Heart right ventricle (tissue), 16 donors: ENCODE data around the gene PKP1. TPM values are rescaled to one million over a fixed set of nuclear protein-coding genes. Genes with fewer than 3 reads are reported as not detected.

Source experiments
- ATAC-seq, 8 donors: fragments of 200-7000 bp; cut with Tn5 transposase; one replicate each; pipeline ENCODE4 v1.9.1; 2020; ENCODE audit warnings: mild to moderate bottlenecking in 8 of 8, moderate library complexity in 8 of 8, moderate number of reproducible peaks in 1 of 8
- DNase-seq, 2 donors: peaks; one replicate each; pipeline ENCODE4 v3.0.0-alpha.2; 2020
- H3K27ac ChIP-seq, 10 donors: fragments of 200-600 bp; sonication (generic) in 2 of 10; one replicate each; pipeline versions ENCODE4 v1.5.0 to v1.8.0; 2020 to 2022; ENCODE audit warnings: mild to moderate bottlenecking in 3 of 10
- H3K27me3 ChIP-seq, 7 donors: fragments of 200-600 bp; one replicate each; pipeline ENCODE4 v1.8.0; 2021 to 2022; ENCODE audit warnings: mild to moderate bottlenecking in 2 of 7
- H3K36me3 ChIP-seq, 9 donors: fragments of 200-600 bp; sonication (generic) in 1 of 9; one replicate each; pipeline versions ENCODE4 v1.5.0 to v1.8.0; 2020 to 2022; ENCODE audit warnings: mild to moderate bottlenecking in 2 of 9
- H3K4me1 ChIP-seq, 9 donors: fragments of 200-600 bp; sonication (generic) in 1 of 9; one replicate each; pipeline versions ENCODE4 v1.5.0 to v1.8.0; 2020 to 2022; ENCODE audit warnings: mild to moderate bottlenecking in 4 of 9
- H3K4me3 ChIP-seq, 10 donors: fragments of 200-600 bp; sonication (generic) in 2 of 10; one replicate each; pipeline versions ENCODE4 v1.5.0 to v1.8.0; 2020 to 2022; ENCODE audit warnings: mild to moderate bottlenecking in 7 of 10, moderate library complexity in 2 of 10
- H3K9me3 ChIP-seq, 11 donors: fragments of 200-600 bp in 10 of 11; sonication (generic) in 2 of 11; one replicate each; pipeline versions ENCODE4 v1.5.0 to v1.8.0; 2013 to 2022; ENCODE audit warnings: mild to moderate bottlenecking in 2 of 11, control low read depth in 1 of 11, moderate library complexity in 1 of 11
- WGBS, 2 donors: extraction: QIAGEN DNeasy Blood & Tissue Kit; methylation state at CpG; one replicate each; pipeline ENCODE4 v1.1.7; 2013; ENCODE audit warnings: inconsistent platforms in 1 of 2; 5-methylcytosine and 5-hydroxymethylcytosine counted together
- intact Hi-C, 10 donors: fragments of 100-400 bp; cut with DNase I; formaldehyde crosslinking; loops; one replicate each; pipeline versions ENCODE4 v1.11.1 to v1.14.2; 2022
- polyA plus RNA-seq, 2 donors: library from polyadenylated mRNA; stranded (reverse); fragments of 200-250 nt; gene quantifications; one replicate each; pipeline ENCODE4 v1.2.3, GENCODE V29; 2013
- total RNA-seq, 10 donors: library from RNA; stranded (reverse); fragmentation: NEBNext Ultra II Directional in 3 of 10; extraction: Animal tissue kit (Norgen Biotek cat#: 25700) in 3 of 10; gene quantifications; one replicate each; pipeline versions ENCODE4 v1.2.1 to v1.2.4, GENCODE V29; 2021 to 2023
- TF ChIP-seq, protein P1 (sequence below), 9 donors: fragments of 200-600 bp; sonication (generic) in 2 of 9; IDR thresholded peaks; one replicate each; pipeline versions ENCODE4 v1.5.0 to v1.8.0; 2021 to 2022; ENCODE audit warnings: antibody characterized with exemption in 9 of 9, mild to moderate bottlenecking in 5 of 9, moderate library complexity in 1 of 9
- donor health status: Arrhythmogenic right ventricular cardiomyopathy.
- donor health status: ischemic (EF 13 %, LVEDD 7.1; RV severe dilation, severe dysfunction).
- donor health status: healthy with polysubstance abuse.
- donor health status: DM: no; HTN: yes; CAD: no.
- donor health status: DM: no; HTN: no; CAD: no.
- donor health status: ischemic (EF 25% LVEDD 6.9; RV normal size, moderate dysfunction).
- donor health status: ischemic (EF 25% LVEDD 5.7; RV mildly dilated, moderate dysfunction).
- donor health status: healthy.
- donor health status: DM: yes; HTN: yes; CAD: no.
- donor health status: Ischemic cardiomyopathy.
- donor health status: ischemic (EF 35%, LVEDD 5.7; RV mildly dilated, moderate dysfunction).
- donor health status: nonischemic (EF 11% LVEDD 7.7; RV severe dilation, severe dysfunction).
- donor health status: DM: yes; HTN: yes; CAD: no.
- donor health status: PGD.
- donor health status: ischemic (EF 29% LVEDD 5.4; RV normal size, mild dysfunction).
- donor health status: nonischemic (EF 23%, LVEDD 6.1; RV moderate dilation, normal function).

PKP1 gene
- total and polyA plus RNA-seq, 12 donors: 0.05 to 1.2 (median 0.33) TPM

DNA sequence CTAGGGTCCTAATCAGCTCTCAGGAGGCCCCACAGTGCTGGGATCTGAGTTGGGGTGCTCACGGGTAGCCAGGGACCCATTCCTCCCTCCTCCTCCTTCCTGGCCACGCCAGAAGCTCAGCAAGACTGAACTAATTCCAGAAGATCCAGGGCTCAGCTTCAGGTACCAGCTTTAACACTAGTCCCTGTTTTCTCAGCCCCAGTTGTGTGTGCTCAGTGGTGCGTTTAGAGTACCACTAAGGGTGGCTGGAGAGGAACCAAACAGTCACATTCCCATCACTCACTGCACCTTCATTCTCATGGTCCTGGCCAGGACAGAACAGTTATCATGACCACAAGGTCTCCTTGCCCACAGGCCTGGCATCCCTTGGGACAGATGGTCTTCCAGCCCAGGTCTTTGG, 20.8 kb downstream of the PKP1 start:
- Histone ChIP-seq H3K4me1 (peaks cover 5 to 24% (median 13%) of the 10 kb centered on the region in 9 donors), H3K4me3 (no peak overlapping the region), H3K9me3 (no peaks in the 10 kb centered on the region), H3K36me3 (no peaks in the 10 kb centered on the region), H3K27ac (no peak overlapping the region), H3K27me3 (peaks cover 0 to 8% (median 0%) of the 10 kb centered on the region in 7 donors)
- 85 to 94% methylated on average over 3 of the region's 3 CpGs for WGBS, 2 donors
- DNase-seq (no peak), ATAC-seq (no peak)
- intact Hi-C loops: no loop called here
- TF ChIP-seq, protein P1, sequence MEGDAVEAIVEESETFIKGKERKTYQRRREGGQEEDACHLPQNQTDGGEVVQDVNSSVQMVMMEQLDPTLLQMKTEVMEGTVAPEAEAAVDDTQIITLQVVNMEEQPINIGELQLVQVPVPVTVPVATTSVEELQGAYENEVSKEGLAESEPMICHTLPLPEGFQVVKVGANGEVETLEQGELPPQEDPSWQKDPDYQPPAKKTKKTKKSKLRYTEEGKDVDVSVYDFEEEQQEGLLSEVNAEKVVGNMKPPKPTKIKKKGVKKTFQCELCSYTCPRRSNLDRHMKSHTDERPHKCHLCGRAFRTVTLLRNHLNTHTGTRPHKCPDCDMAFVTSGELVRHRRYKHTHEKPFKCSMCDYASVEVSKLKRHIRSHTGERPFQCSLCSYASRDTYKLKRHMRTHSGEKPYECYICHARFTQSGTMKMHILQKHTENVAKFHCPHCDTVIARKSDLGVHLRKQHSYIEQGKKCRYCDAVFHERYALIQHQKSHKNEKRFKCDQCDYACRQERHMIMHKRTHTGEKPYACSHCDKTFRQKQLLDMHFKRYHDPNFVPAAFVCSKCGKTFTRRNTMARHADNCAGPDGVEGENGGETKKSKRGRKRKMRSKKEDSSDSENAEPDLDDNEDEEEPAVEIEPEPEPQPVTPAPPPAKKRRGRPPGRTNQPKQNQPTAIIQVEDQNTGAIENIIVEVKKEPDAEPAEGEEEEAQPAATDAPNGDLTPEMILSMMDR (IDR thresholded peaks at IDR 0.05): no peak

DNA sequence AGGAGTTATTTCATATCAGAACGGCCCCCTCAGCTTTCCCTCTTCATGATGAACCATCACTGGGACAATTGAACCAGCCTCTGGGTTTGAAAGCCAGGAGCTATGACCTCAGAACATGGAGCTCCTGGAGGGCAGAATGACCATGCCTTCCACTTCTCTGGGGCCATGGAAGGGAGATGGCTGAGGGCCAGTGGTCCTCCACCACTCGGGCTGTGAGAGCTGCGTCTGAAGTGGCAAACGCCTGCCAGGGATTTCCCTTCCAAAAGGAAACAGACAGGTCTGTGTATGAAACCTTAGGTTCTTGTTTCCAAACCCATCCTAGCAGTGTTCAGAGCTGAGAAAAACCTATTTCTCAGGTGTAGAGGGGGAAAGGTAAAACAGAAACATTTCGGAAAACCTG, 22.5 kb downstream of the PKP1 start:
- H3K27me3 ChIP-seq: peaks cover 0 to 13% (median 0%) of the 10 kb centered on the region in 7 donors
- H3K36me3 ChIP-seq: no peaks in the 10 kb centered on the region
- DNase-seq (no peak), ATAC-seq (no peak)
- H3K27ac ChIP-seq: no peak overlapping the region
- TF ChIP-seq, protein P1 (IDR thresholded peaks at IDR 0.05): no peak
- intact Hi-C loops: loop anchor here in 1 of 10 donors (5.0 kb wide), 2 partner anchors 41 to 44 kb away; no protein-coding TSS in a partner anchor
- H3K9me3 ChIP-seq: no peaks in the 10 kb centered on the region
- no peak overlapping the region for H3K4me3 ChIP-seq
- peaks cover 14 to 31% (median 22%) of the 10 kb centered on the region in 9 donors for H3K4me1 ChIP-seq
- 60 to 64% methylated on average over 5 of the region's 5 CpGs for WGBS, 2 donors

DNA sequence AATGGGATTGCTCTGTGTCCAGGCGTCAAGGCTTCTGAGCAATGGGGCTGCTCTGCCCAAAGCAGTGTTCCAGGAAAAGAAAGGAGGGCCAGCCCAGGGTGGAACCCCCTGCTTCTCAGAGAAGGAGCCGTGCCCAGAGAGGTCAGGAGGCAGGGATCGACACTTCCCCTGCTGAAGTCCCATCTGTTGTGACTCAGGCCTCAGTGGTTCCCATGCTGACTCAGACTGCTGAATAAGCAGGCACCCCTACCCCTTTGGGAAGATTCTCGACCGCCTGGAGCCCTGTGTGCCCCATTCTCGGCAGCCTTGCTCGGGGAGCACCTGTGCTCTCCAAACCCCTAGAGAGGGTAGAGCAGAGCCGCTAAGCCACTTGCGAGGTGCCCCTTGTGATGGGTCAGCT, 23.9 kb downstream of the PKP1 start:
- 90 to 95% methylated on average over 9 of the region's 9 CpGs for WGBS, 2 donors
- TF ChIP-seq, protein P1 (IDR thresholded peaks at IDR 0.05): no peak
- no peak overlapping the region for H3K27ac ChIP-seq
- H3K27me3 ChIP-seq: peaks cover 0 to 17% (median 0%) of the 10 kb centered on the region in 7 donors
- DNase-seq: no peak
- peaks cover 17 to 43% (median 31%) of the 10 kb centered on the region in 9 donors for H3K4me1 ChIP-seq
- H3K36me3 ChIP-seq: no peaks in the 10 kb centered on the region
- H3K9me3 ChIP-seq: no peaks in the 10 kb centered on the region
- intact Hi-C loops: loop anchor here in 1 of 10 donors (5.0 kb wide), 2 partner anchors 40 to 45 kb away; no protein-coding TSS in a partner anchor
- ATAC-seq: no peak
- H3K4me3 ChIP-seq: no peak overlapping the region

DNA sequence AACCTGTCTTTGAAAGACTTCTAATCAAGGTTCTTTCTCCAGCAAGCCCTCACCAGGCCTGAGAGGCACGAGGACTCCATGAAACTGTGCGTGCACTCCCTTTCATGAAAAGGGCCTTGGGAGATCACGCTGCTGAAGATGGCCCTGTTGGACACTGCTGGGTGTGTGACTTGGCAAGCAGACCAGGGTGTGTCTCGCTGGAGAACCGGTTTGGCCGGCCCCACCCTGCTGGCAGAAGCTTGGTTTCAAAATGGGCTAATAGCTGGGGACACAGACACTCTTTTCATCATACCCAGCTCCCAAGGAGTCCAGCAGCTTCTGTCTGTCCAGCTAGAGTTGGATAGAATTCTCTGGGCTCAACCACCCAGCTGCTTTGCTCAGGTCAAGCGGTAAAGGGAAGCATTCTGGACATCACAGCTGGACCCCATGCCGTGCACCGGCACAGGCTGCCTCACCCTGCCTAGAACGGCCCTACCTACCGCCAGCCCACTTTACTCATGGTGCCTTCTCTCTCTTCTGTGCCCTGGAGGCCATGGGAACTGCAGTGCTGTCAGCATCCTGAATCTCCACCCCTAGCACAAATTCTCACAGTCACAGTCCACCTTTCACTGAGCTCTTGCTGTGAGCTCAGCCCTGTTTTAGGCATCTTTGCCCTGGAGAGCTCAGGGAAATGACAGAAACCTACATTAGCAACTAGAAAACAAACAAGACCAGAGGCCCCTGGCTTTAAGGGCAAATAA, 24.6 kb downstream of the PKP1 start:
- H3K27me3 ChIP-seq: peaks cover 0 to 20% (median 0%) of the 10 kb centered on the region in 7 donors
- H3K36me3 ChIP-seq: no peaks in the 10 kb centered on the region
- intact Hi-C loops: loop anchor here in 1 of 10 donors (2.0 to 5.0 kb wide), 3 partner anchors 39 to 51 kb away; no protein-coding TSS in a partner anchor
- ATAC-seq (no peak), DNase-seq (no peak)
- peaks cover 17 to 43% (median 31%) of the 10 kb centered on the region in 9 donors for H3K4me1 ChIP-seq
- no peak overlapping the region for H3K27ac ChIP-seq
- no peaks in the 10 kb centered on the region for H3K9me3 ChIP-seq
- 78 to 84% methylated on average over 11 of the region's 11 CpGs for WGBS, 2 donors
- H3K4me3 ChIP-seq: no peak overlapping the region
- TF ChIP-seq, protein P1 (IDR thresholded peaks at IDR 0.05): no peak
